Measurements from ENCODE around the gene TMEM30A. TPM values are rescaled to one million over a fixed set of nuclear protein-coding genes. Genes with fewer than 3 reads are reported as not detected.

The TMEM30A gene
- total RNA-seq, 2 donors from 2014 or later, result 45.6 to 47.3 TPM

- H3K4me1 ChIP-seq, result peaks cover 0 to 28% of the 10 kb centered on the region in 2 donors
- no peaks in the 10 kb centered on the region for H3K27me3 ChIP-seq
- H3K27ac ChIP-seq, result peak overlapping the region; percentile 86 to 92
- peak overlapping the region; percentile 62 to 87 for H3K4me3 ChIP-seq
- no peak for TF ChIP-seq CTCF (IDR thresholded peaks at IDR 0.05)
- DNase-seq (ENCODE audit: low spot score), result no peak
- no peaks in the 10 kb centered on the region for H3K9me3 ChIP-seq
- H3K36me3 ChIP-seq, result peaks cover 11% of the 10 kb centered on the region
Measured at GRCh38 chr6:75244063-75244584, 40.5 kb downstream of the TMEM30A start.

GRCh38 chr6:75243333-75244062 is 41.1 kb downstream of the TMEM30A start, which contains the start of gene COX7A2:
TSS of gene COX7A2 (minus strand) at chr6:75243801. CDS start at chr6:75243734, 67 bp downstream.
- DNase-seq (ENCODE audit: low spot score), result peak; percentile 95
- H3K27me3 ChIP-seq, result no peaks in the 10 kb centered on the region
- H3K4me3 ChIP-seq, result peak within 1 kb of the TSS; percentile 62 to 87
- H3K4me1 ChIP-seq, result peaks cover 0 to 28% of the 10 kb centered on the region in 2 donors
- H3K36me3 ChIP-seq, result peaks cover 16% of the 10 kb centered on the region
- no peak for TF ChIP-seq CTCF (IDR thresholded peaks at IDR 0.05)
- peak within 1 kb of the TSS; percentile 86 to 92 for H3K27ac ChIP-seq
- no peaks in the 10 kb centered on the region for H3K9me3 ChIP-seq

GRCh38 chr6:75236630-75237029 is 48.0 kb downstream of the TMEM30A start:
- peaks cover 0 to 24% of the 10 kb centered on the region in 2 donors for H3K4me1 ChIP-seq
- DNase-seq (ENCODE audit: low spot score), result no peak
- H3K27me3 ChIP-seq, result no peaks in the 10 kb centered on the region
- H3K36me3 ChIP-seq, result peaks cover 33% of the 10 kb centered on the region
- no peak overlapping the region for H3K4me3 ChIP-seq
- H3K27ac ChIP-seq, result no peak overlapping the region
- no peaks in the 10 kb centered on the region for H3K9me3 ChIP-seq
- TF ChIP-seq CTCF (IDR thresholded peaks at IDR 0.05), result no peak

GRCh38 chr6:75235271-75235670 is 49.3 kb downstream of the TMEM30A start:
- Histone ChIP-seq H3K27me3 (no peaks in the 10 kb centered on the region), H3K36me3 (peaks cover 33% of the 10 kb centered on the region), H3K4me1 (peaks cover 0 to 18% of the 10 kb centered on the region in 2 donors), H3K9me3 (no peaks in the 10 kb centered on the region), H3K4me3 (no peak overlapping the region), H3K27ac (no peak overlapping the region)
- TF ChIP-seq CTCF (IDR thresholded peaks at IDR 0.05), result no peak
- no peak for DNase-seq (ENCODE audit: low spot score)

GRCh38 chr6:75234126-75234865 is 50.3 kb downstream of the TMEM30A start:
- DNase-seq (ENCODE audit: low spot score), result no peak
- Histone ChIP-seq H3K4me3 (no peak overlapping the region), H3K36me3 (peaks cover 24% of the 10 kb centered on the region), H3K4me1 (peaks cover 0 to 18% of the 10 kb centered on the region in 2 donors), H3K9me3 (no peaks in the 10 kb centered on the region), H3K27me3 (no peaks in the 10 kb centered on the region), H3K27ac (peak overlapping the region in 1 of 2 donors; percentile 24)
- no peak for TF ChIP-seq CTCF (IDR thresholded peaks at IDR 0.05)
